WTC11 (cell line): ENCODE data around the gene RBP7.

Source experiments
- TEAD1 ChIP-seq: sonication (generic); formaldehyde crosslinking; IDR thresholded peaks from 2 replicates; pipeline ENCODE4 v1.8.0; 2022; ENCODE audit warnings: mild to moderate bottlenecking, missing genetic modification reagents
- TF ChIP-seq, protein P1 (sequence below): fragments of 200-600 bp; IDR thresholded peaks from 2 replicates; pipeline ENCODE4 v1.8.0; 2022; ENCODE audit warnings: antibody characterized with exemption

DNA sequence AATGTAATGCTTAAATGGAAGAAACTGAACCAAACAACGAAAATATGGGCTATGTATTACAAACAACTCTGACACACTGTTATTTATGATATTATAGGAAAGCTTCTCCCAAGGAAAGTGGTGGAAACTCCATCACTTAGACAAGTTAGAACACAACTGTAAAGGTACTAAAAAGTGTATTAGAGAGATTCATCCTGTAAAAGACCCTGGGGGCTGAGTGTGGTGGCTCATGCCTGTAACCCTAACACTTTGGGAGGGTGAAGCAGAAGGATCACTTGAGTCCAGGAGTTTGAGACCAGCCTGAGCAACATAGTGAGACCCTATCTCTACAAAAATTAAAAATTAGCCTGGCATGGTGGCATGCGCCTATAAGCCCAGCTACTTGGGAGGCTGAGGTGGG, 28.3 kb downstream of the RBP7 start:
- TF ChIP-seq TEAD1 (CRISPR knock-in tag): no peak
- TF ChIP-seq, protein P1, sequence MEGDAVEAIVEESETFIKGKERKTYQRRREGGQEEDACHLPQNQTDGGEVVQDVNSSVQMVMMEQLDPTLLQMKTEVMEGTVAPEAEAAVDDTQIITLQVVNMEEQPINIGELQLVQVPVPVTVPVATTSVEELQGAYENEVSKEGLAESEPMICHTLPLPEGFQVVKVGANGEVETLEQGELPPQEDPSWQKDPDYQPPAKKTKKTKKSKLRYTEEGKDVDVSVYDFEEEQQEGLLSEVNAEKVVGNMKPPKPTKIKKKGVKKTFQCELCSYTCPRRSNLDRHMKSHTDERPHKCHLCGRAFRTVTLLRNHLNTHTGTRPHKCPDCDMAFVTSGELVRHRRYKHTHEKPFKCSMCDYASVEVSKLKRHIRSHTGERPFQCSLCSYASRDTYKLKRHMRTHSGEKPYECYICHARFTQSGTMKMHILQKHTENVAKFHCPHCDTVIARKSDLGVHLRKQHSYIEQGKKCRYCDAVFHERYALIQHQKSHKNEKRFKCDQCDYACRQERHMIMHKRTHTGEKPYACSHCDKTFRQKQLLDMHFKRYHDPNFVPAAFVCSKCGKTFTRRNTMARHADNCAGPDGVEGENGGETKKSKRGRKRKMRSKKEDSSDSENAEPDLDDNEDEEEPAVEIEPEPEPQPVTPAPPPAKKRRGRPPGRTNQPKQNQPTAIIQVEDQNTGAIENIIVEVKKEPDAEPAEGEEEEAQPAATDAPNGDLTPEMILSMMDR: no peak
